HepG2 (cell line): ENCODE results near the gene CCDC6.

ENCODE experiments used
- ARNT ChIP-seq: fragments of 450-650 bp; IDR thresholded peaks from 2 replicates; pipeline ENCODE4 v1.6.1; 2017
- CTCF ChIP-seq: sonication (generic); formaldehyde crosslinking; IDR thresholded peaks from 2 replicates; pipeline ENCODE4 v1.5.0; 2020; ENCODE audit warnings: mild to moderate bottlenecking, missing genetic modification reagents, moderate library complexity
- EP300 ChIP-seq, 3 experiments: sonication (generic) in 1 of 3; formaldehyde crosslinking in 1 of 3; IDR thresholded peaks; 2 replicates each; pipeline versions ENCODE4 v1.5.1 to v1.6.1; 2011 to 2020; ENCODE audit warnings: low read depth in 2 of 3, low read length in 2 of 3, borderline replicate concordance in 1 of 3, improper control_type of control experiment in 1 of 3, mild to moderate bottlenecking in 1 of 3, missing genetic modification reagents in 1 of 3, moderate library complexity in 1 of 3
- HOXA3 ChIP-seq: sonication (generic); formaldehyde crosslinking; IDR thresholded peaks from 2 replicates; pipeline ENCODE4 v1.5.0; 2020; ENCODE audit warnings: missing genetic modification reagents
- KLF13 ChIP-seq: sonication (generic); formaldehyde crosslinking; IDR thresholded peaks from 2 replicates; pipeline ENCODE4 v1.4.0; 2020; ENCODE audit warnings: mild to moderate bottlenecking, missing genetic modification reagents
- POLR2AphosphoS5 ChIP-seq: IDR thresholded peaks from 2 replicates; pipeline ENCODE4 v1.6.1; 2012; ENCODE audit warnings: low read depth, low read length
- ZNF232 ChIP-seq: sonication (generic); formaldehyde crosslinking; IDR thresholded peaks from 2 replicates; pipeline ENCODE4 v1.4.0; 2020; ENCODE audit warnings: missing genetic modification reagents, borderline replicate concordance
- ZNF296 ChIP-seq: sonication (generic); formaldehyde crosslinking; conservative IDR thresholded peaks from 2 replicates; pipeline ENCODE4 v1.5.0; 2020; ENCODE audit warnings: mild to moderate bottlenecking, missing genetic modification reagents
- ZNF496 ChIP-seq: sonication (generic); formaldehyde crosslinking; IDR thresholded peaks from 2 replicates; pipeline ENCODE4 v1.8.1; 2023; ENCODE audit warnings: mild to moderate bottlenecking, moderate library complexity, missing genetic modification reagents; ENCODE audit not compliant: insufficient replicate concordance
- ZNF503 ChIP-seq: sonication (generic); formaldehyde crosslinking; IDR thresholded peaks from 2 replicates; pipeline ENCODE4 v1.4.0; 2020; ENCODE audit warnings: missing genetic modification reagents
- ZNF660 ChIP-seq: sonication (generic); formaldehyde crosslinking; IDR thresholded peaks from 2 replicates; pipeline ENCODE4 v1.5.1; 2020; ENCODE audit warnings: mild to moderate bottlenecking, low read depth, missing genetic modification reagents, borderline replicate concordance
- ZNF678 ChIP-seq: sonication (generic); formaldehyde crosslinking; IDR thresholded peaks from 2 replicates; pipeline ENCODE4 v1.4.0; 2020; ENCODE audit warnings: mild to moderate bottlenecking, missing genetic modification reagents

GRCh38 chr10:59825932-59826331, 80.4 kb downstream of the CCDC6 start:
- TF ChIP-seq ZNF232 (CRISPR knock-in tag) (no peak), KLF13 (no peak), ARNT (no peak), ZNF496 (CRISPR knock-in tag) (no peak), POLR2AphosphoS5 (no peak), ZNF660 (CRISPR knock-in tag) (no peak), ZNF503 (no peak), ZNF678 (CRISPR knock-in tag) (no peak), HOXA3 (CRISPR knock-in tag) (no peak), EP300 (IDR thresholded peaks at IDR 0.05; ENCODE audit: low read depth in 2 of 2, low read length in 2 of 2) (no peak), EP300 (CRISPR knock-in tag; IDR thresholded peaks at IDR 0.05; ENCODE audit: borderline replicate concordance) (no peak), CTCF (no peak), ZNF296 (CRISPR knock-in tag) (no peak)
